ENCODE measurements around the gene TMEM163.

Gene TMEM163

GRCh38 chr2:134410006-134410405 lies 308.8 kb downstream of the TMEM163 start:
- peak overlapping the region; percentile 23 to 48 for H3K4me3 Mint-ChIP-seq
- peaks cover 32% of the 10 kb centered on the region for H3K36me3 Mint-ChIP-seq (ENCODE audit: insufficient read depth)
- H3K27ac Mint-ChIP-seq, result peak overlapping the region; percentile 82 to 90
- ATAC-seq (replicated peaks) (peak; percentile 58), DNase-seq (peak in 1 of 3 experiments; percentile 5)
- H3K27me3 Mint-ChIP-seq, result no peaks in the 10 kb centered on the region
- H3K9me3 Mint-ChIP-seq, result no peaks in the 10 kb centered on the region
- H3K4me1 Mint-ChIP-seq (ENCODE audit: low read depth in 2 of 2), result peaks cover 44 to 48% of the 10 kb centered on the region in 2 donors

GRCh38 chr2:134408791-134409190 lies 310.0 kb downstream of the TMEM163 start:
- DNase-seq (no peak), ATAC-seq (replicated peaks) (no peak)
- peaks cover 44 to 48% of the 10 kb centered on the region in 2 donors for H3K4me1 Mint-ChIP-seq (ENCODE audit: low read depth in 2 of 2)
- H3K27me3 Mint-ChIP-seq, result no peaks in the 10 kb centered on the region
- peak overlapping the region in 1 of 2 donors; percentile 13 for H3K4me3 Mint-ChIP-seq
- no peaks in the 10 kb centered on the region for H3K9me3 Mint-ChIP-seq
- peak overlapping the region in 1 of 2 donors; percentile 77 for H3K27ac Mint-ChIP-seq
- H3K36me3 Mint-ChIP-seq (ENCODE audit: insufficient read depth), result peaks cover 30% of the 10 kb centered on the region

- peak overlapping the region; percentile 50 to 77 for H3K27ac Mint-ChIP-seq
- H3K9me3 Mint-ChIP-seq, result no peaks in the 10 kb centered on the region
- ATAC-seq (replicated peaks) (no peak), DNase-seq (no peak)
- H3K36me3 Mint-ChIP-seq (ENCODE audit: insufficient read depth), result peaks cover 28% of the 10 kb centered on the region
- H3K4me3 Mint-ChIP-seq, result peak overlapping the region in 1 of 2 donors; percentile 13
- peaks cover 44 to 48% of the 10 kb centered on the region in 2 donors for H3K4me1 Mint-ChIP-seq (ENCODE audit: low read depth in 2 of 2)
- H3K27me3 Mint-ChIP-seq, result no peaks in the 10 kb centered on the region
These were observed 310.4 kb downstream of the TMEM163 start for GRCh38 chr2:134408386-134408785.

GRCh38 chr2:134407154-134407890 lies 311.5 kb downstream of the TMEM163 start:
- H3K27ac Mint-ChIP-seq, result peak overlapping the region; percentile 50 to 77
- DNase-seq (no peak), ATAC-seq (replicated peaks) (no peak)
- no peaks in the 10 kb centered on the region for H3K27me3 Mint-ChIP-seq
- H3K9me3 Mint-ChIP-seq, result no peaks in the 10 kb centered on the region
- peaks cover 34% of the 10 kb centered on the region for H3K36me3 Mint-ChIP-seq (ENCODE audit: insufficient read depth)
- no peak overlapping the region for H3K4me3 Mint-ChIP-seq
- peaks cover 44 to 46% of the 10 kb centered on the region in 2 donors for H3K4me1 Mint-ChIP-seq (ENCODE audit: low read depth in 2 of 2)

GRCh38 chr2:134406736-134407135 lies 312.1 kb downstream of the TMEM163 start:
- peak overlapping the region in 1 of 2 donors; percentile 19 for H3K27ac Mint-ChIP-seq
- peaks cover 37% of the 10 kb centered on the region for H3K36me3 Mint-ChIP-seq (ENCODE audit: insufficient read depth)
- no peak for DNase-seq
- no peak for ATAC-seq (replicated peaks)
- no peak overlapping the region for H3K4me3 Mint-ChIP-seq
- no peaks in the 10 kb centered on the region for H3K27me3 Mint-ChIP-seq
- H3K9me3 Mint-ChIP-seq, result no peaks in the 10 kb centered on the region
- H3K4me1 Mint-ChIP-seq (ENCODE audit: low read depth in 2 of 2), result peaks cover 39 to 41% of the 10 kb centered on the region in 2 donors

GRCh38 chr2:134406311-134406710 lies 312.5 kb downstream of the TMEM163 start:
- Mint-ChIP-seq H3K27me3 (no peaks in the 10 kb centered on the region), H3K4me1 (ENCODE audit: low read depth in 2 of 2) (peaks cover 36 to 37% of the 10 kb centered on the region in 2 donors), H3K9me3 (no peaks in the 10 kb centered on the region), H3K27ac (peak overlapping the region in 1 of 2 donors; percentile 19), H3K36me3 (ENCODE audit: insufficient read depth) (peaks cover 37% of the 10 kb centered on the region), H3K4me3 (no peak overlapping the region)
- ATAC-seq (replicated peaks), result no peak
- no peak for DNase-seq

Data from effector memory CD8-positive, alpha-beta T cell (primary cell).